Activated CD4-positive, alpha-beta T cell treated with anti-CD3 and anti-CD28 coated beads, Interleukin-2, amount 50 U/mL, for 4 hours (primary cell): ENCODE measurements around the gene SHANK2.

Source experiments
- DNase-seq, 2 experiments: peaks; one replicate each; pipeline ENCODE4 v3.0.0-alpha.2; 2020

Gene SHANK2

DNA sequence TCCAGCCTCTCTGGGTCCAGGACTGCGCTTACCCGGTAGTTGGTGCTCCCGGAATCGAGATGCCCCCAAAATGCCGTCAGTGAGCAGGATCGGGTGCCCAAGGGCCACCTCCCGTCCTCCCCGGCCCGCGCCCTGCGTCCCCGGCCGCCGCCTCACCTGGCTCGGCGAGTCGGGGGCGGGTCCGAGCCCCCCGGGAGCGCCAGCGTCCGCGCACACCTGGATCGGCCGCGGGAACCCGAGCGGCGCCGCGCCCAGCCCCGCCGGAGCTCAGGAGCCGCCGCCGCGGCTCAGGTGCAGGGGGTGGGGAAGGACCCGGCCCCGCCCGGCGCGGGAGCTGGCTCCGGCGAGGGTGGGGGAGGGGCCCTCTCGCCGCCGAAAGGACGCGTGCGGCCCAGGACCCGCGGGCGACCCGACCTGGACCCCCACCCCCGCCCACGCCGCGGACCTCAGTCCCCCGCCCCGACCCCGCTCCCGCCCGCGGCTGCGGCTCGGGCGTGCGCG lies at the start of gene SHANK2:
Gene SHANK2 (minus strand): TSS at position 309 of the 501 bp plus-strand sequence. CDS start 105,251 bp downstream, outside the sequence.
- DNase-seq, result no peak

DNA sequence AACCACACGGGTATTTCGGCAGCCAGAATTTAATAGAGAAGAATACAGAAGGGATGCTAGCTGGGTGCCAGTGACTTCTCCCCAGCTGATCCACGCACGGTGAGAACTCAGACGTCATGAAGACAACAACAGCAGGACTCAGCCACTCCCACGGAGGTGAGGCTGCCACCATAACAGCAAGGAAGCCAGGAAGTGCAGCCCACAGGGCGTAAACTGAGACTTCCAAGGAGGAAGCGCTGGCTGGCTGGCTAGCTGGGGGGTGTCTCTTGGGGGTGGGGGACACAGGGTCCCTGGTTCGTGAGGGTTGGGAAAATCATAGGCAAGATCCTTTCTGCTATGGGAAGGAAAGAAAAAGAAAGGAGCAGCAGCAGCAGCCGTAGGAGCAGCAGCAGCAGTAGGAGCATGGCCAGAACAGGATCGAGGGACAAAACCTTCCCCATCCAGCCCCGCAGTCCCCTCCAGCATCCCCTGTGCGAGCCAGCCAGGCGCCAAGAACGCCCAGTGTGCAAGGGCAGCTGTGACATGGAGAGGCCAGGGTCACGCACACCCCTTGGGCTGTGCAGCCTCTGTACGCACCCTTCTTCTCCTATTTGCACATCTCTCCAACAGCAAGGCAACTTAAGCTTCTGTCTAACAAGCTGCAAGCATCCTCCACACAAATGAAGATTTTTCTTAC lies 49.6 kb upstream of the SHANK2 start:
- DNase-seq, result no peak

DNA sequence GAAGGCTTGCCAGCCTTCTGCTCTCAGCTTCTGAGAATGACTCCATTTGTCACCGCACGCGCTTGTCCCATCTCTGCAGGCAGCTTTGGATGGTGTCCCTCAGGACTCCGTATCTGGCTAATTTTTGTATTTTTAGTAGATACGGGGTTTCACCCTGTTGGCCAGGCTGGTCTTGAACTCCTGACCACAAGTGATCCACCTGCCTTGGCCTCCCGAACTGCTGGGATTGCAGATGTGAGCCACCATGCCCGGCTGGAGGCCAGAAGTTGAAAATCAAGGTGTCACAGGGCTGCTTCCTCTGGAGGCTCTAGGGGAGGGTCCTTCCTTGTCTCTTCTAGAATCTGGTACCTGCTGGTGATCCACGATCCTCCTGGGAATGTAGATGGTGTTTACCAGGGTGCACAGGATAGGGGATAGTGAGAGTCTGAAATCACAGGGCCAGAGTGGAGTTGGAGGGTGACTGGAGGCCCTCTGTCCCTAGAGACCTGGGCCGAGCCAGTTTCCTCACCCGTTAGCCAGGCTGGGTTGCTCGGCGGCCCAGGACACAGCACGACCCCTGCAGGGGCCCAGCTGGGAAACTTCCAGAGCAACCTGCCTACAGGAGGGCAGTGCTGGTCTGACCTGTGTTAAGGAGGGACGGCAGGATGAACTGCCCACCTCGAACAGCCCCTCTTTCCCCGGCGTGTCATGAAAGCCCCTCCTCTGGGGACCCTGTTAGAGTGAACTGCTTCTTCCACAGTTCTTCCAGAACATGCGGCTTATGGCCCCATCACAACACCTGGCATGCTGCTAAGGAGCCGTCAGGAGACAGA lies 48.9 kb upstream of the SHANK2 start:
- no peak for DNase-seq

DNA sequence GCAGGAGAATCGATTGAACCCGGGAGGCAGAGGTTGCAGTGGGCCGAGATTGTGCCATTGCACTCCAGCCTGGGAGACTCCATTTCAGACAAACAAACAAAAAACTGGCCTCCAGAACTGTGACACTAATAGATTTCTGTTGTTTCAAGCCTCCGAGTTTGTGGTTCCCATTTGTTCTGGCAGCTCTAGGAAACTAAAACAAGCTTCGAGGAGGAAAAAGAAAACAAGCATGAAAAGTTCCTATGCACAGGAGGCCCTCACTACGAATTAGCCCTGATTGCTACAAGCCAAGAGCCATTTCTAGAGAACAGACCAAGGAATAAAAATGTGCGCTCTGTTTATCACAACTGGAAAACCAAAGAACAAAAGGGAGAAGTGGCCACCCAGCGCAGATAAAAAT lies 47.8 kb upstream of the SHANK2 start:
- no peak for DNase-seq

DNA sequence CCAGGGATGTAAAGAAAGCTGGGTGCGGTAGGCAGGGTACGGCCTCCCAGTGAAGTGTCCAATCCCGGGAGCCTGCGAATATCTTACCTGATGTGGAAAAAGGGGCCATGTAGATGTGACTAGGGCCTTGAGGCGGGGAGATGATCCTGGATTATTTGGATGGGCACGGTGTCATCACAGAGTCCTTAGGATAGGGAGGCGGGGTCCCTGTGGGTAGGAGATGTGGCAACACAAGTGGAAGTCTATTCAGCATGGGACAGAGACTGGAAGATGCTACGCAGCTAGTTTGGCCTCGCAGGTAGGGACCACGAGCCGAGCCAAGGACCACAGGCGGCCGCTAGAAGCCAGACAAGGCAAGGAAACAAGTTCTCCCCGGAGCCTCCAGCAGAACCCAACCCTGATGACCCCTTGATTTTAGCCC lies 46.4 kb upstream of the SHANK2 start:
- no peak for DNase-seq

DNA sequence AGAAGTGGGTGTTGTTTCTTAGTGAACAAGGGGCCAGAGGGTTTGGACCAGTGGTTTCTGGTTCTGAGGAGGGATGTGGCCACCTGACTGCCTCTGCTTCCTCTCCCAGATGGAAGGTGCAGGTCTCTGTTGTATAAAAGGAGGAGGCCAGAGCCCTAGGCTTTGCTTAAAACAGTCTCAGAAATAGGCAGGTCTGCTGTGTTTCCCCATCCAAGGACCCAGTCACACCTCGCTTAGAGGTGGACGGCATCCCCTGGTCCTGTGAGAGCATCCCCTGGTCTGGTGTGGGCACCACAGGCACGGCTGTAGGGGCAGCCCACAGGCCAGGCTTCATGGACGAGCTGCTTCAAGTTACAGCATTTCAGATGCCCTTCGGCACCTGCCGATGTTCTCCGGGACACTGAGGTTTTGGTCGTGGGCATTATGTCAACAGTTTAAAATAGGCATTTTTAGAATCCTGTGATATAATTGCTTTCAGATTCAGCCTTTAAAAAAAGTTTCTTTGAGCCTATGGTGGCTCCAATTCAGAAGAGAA lies 45.7 kb upstream of the SHANK2 start:
- DNase-seq, result no peak

DNA sequence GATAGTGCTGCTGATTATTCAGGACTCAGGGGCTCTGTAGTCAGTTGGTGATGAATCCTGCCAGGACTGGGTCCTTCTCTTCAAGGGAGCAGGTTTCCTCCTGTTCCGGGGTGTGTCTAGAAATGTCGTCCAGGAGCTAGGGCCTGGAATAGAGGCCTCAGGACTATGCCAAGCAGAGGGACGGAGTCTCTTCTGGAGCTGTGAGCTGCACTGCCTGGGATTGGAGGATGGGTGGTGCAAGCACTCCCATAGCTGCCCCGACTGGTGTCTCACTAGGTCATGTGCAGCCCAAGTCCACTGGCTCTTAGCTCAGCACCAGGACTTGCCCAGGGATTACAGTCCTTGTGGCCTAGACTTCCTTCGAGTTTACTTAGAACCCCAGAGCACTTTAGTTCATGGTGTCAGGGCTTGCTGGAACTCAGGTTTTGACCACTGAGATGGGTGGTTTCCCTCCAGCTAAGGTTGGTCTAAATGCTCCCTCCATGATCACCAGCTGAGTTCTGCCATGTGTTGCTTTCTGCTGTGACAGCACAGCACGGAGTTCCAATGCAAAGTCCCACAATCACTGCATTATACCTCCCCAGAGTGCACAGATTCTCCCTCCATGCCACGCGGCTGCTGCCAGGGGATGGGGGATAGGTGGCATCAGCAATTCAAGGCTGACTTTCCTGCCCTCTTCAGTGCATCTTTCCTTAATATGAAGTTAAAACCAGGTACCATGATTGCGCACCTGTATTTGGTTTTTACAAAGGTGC lies 42.6 kb upstream of the SHANK2 start:
- DNase-seq, result no peak

DNA sequence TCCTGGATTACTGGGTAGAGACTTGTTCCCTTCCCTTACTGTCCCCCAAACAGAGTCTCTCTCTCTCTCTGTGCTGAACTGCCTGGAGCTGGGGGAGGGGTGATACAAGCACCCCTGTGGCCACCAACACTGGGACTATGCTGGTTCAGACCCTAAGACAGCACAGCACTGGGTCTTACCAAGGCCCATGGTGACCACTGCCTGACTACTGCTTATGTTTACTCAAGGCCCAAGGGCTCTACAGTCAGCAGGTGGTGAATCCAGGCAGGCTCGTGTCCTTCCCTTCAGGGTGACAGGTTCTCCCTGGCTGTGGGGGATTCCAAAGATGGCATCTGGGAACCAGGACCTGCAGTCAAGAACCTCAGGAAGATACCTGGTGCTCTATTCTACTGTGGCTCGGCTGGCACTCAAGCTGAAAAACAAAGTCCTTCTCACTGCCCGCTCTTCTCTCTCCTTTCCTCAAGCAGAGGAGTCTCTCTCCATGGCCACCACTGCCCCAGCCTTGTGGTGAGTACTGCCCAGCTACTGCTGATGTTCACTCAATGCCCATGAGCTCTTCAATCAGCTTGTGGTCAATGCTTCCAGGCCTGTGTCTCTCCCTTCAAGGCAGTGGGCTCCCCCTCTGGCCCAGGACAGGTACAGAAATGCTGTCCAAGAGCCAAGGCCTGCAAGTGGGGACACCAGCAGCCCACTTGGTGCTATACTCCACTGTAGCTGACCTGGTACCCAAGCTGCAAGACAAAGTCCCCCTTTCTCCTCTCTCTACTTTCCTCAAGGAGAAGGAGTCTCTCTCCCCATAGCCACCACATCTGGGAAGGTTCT lies 41.8 kb upstream of the SHANK2 start:
- no peak for DNase-seq

DNA sequence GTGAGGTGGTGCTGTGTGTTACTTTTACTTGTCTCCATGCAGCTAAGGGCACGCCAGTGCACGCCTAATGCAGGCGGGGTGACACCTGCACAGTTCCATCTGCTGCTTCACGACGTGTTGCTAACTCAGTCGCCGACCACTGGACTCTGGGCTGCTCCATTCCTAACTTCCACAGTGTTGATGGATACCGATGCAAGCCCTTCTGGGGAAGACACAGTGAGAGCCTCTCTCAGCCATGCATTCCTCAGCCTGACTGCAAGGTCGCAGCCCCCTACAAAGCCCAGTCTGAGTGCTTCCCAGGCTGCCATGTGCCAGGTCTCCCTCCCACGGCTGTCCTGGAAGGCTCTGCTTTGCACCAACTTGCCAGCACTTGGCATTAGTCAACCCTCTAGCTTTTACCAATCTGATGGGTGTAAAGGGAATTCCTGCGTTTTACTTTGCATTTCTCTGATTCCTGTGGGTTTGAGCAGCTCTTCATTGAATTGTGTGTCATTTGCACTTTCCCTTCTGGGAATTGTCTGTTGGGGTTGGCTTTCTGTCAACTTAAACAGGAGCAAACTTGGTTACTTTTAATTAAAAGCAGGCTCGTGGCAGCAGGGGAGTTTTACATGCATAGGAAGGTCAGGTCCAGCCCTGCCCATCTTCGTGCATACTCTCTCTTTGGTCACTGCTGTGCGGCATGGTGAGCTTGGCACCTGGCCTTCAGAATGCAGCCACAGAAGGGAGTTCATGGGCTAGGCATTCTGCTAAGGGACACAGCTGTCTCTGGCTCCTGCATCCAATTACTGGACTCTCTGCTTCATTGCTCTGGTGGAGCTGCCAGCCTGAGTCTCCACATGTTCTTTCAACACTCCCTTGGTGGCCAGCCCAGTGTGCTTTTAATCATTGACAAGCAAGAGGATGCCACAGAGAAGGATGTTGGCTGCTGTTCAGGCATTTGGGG lies 34.6 kb upstream of the SHANK2 start:
- DNase-seq, result no peak

DNA sequence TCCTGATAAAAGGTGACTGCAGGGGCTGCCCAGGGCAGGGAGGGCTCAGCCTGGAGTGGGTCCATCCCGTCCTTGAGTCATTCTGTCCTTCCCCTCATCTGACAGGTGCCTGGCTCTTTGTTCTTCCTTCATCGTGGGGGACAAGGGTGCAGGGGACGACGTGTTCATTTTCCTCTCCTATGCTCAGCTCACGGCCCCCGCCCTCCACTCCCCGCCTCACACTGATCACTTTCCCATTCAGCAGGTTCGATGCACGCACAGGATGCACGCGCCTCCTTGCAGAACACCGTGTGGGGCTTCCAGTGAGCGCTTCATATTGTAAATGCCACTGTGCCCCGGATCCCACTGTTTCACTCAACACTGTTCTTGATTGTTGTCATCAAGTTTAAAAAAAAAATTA lies 32.7 kb upstream of the SHANK2 start:
- no peak for DNase-seq

DNA sequence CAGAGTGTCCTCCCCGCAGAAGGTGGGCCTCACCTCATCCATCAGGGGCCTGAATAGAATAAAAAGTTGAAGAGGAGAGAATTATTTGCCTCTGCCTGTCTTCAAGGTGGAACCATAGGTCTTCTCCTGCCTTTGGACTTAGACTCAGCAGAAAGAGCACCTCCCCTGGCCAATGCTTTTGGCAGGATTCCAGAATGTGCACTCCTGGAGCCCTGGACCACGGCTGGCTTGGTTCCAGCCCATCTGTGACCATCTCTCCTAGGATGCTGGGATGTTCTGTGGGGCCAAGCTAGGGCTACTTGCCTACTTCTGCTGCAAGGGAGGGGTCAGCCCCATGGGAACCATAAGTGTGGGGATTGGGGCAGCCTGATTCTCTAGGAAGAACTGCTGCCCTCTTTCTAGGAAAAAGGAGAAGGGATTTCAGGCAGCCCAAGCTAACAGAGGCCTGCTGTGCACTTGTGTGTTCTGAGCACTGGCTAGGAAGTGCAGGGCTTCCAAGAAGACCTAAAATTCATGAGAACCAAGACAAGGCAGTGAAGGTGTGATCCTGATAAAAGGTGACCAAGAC lies 32.2 kb upstream of the SHANK2 start:
- no peak for DNase-seq

DNA sequence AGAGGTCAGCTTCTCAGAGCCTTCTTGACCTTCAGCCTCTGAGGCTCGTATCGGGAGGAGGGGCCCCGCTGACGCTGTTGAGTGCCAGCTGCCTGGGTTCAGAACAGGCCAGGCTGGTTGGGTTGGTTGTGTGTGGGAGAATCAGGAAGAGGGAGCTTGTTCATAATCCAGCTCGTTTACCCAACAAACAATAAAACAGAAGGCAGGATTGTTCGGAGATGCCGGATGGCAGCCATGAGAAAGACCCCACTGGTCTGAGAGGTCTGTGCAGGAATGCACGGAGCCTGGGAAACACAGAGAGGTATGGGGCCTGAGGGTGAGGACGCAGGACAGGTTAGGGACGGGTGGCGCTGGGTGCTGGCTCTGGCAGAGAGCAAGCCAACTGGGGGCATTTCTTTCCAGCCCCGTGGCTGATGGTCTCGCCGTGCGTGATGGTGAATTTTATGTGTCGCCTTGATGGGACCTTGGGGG lies 31.6 kb upstream of the SHANK2 start:
- no peak for DNase-seq

DNA sequence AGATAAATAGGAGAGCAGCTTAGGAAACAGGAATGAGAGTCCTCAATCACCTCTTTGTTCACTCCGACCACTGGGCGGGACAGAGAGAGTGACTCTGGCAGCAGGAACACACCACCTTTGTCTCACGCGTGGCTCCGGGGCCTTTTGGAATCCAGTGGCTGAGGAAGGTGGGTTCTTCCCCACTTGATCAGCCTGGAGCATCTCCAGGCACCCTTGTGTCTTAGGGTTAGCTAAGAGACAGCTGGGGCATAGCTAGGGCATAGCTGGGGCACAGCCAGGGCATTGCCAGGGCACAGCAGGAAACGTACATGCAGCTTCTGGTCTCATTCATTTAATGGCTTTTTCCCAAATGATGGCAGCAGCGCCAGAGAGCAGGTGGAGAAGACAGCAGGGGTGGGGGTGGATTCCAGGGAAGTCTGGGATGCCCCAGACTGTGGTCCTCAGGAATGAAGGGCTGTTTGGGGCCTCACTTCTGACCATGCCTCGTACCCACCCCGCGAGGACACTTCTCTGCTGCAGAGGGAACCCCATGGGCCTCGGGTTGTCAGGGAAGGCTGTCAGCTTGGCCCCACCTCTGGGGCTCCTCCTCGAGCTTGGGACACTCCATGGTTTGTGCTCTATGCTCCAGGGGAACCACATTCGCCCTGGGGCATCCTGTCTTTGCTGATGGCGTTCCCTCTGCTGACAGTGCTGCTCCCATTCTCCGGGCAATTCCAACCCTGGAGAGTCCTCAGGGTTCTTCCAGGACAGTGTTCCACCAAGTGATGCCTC lies 30.4 kb upstream of the SHANK2 start:
- DNase-seq, result no peak

DNA sequence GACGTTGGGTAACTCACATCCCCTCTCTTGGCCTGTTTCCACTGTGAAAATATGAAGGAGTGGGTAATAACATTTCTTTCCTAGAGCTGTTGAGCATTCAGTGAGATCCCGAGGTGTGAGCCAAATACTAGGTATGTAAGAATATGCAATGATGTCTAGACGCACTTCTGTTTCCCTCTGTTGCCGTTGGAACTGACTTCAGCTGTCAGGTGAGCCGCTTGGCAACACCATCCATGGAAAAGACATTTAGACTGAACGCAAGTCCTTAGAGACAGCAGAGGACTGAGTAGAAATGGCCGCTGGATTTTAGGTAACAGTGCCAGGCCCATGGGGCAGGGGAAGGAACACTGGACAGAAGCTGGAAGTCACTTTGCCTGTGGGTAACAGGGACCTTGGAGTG lies 29.5 kb upstream of the SHANK2 start:
- DNase-seq, result no peak

DNA sequence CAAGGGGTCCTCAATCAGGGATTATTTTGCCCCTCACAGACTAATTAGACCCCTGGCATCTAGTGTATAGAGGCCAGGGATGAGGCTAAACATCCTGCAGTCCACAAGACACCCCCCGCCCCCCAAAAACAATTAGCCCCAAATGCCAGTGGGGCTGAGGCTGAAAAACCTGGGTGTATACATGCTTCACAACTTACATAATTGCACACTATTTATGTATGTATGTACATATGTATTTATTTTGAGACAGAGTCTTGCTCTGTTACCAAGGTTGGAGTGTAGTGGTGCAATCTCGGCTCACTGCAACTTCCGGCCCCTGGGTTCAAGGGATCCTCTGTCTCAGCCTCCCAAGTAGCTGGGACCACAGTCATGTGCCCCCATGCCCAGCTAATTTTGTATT lies 28.8 kb upstream of the SHANK2 start:
- DNase-seq, result no peak

DNA sequence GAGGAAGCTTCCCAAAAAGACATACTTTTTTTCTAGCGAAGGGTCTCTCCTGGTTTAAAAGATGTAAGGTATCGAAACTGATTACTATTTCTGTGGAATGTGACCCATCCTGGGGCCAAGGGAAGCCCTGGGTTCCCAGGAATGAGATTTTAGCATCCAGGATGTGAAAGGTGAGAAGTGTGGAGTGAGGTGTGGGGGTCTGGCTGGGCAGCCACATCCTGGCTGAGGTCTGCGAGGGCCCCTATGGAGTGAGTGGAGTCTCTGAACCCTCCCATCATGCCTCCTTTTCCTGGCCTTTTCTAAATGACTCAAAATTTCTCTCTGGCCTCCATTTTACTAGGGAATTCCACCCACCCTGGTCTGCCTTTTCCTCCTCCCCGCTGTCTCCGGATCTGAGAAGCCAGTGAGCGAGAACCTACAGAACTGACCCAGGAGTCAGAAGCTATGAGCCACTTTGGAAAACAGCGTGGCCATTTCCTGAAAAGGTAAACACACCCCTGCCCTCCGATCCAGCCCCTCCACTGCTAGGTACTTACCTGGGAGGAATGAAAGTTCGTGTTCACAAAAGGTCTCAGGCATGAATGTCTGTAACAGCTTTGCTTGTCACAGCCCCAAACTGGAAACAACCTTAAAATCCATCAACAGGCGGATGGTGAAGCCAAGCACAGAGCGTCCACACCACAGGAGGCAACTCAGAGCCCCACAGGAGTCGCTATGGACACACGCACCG lies 27.7 kb upstream of the SHANK2 start:
- DNase-seq, result no peak

DNA sequence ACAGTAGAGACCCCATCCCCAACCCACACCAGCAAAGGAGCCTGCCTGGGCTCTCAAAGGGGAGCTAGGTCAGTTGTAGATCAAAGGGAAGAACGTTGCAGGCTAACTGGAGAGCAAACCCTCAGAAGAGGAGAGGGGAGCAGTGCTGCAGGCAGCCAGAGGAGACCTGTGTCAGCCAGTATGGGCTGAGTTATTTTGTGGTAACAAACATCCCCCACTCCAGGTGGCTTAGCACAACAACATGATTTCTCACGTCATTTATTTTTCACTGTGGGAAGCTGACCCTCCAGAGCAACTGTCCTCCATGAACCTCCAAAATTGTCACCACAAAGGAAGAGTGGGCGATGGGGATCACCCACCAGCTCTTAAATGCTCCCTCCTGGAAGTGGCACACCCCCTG lies 19.8 kb upstream of the SHANK2 start:
- DNase-seq, result no peak

DNA sequence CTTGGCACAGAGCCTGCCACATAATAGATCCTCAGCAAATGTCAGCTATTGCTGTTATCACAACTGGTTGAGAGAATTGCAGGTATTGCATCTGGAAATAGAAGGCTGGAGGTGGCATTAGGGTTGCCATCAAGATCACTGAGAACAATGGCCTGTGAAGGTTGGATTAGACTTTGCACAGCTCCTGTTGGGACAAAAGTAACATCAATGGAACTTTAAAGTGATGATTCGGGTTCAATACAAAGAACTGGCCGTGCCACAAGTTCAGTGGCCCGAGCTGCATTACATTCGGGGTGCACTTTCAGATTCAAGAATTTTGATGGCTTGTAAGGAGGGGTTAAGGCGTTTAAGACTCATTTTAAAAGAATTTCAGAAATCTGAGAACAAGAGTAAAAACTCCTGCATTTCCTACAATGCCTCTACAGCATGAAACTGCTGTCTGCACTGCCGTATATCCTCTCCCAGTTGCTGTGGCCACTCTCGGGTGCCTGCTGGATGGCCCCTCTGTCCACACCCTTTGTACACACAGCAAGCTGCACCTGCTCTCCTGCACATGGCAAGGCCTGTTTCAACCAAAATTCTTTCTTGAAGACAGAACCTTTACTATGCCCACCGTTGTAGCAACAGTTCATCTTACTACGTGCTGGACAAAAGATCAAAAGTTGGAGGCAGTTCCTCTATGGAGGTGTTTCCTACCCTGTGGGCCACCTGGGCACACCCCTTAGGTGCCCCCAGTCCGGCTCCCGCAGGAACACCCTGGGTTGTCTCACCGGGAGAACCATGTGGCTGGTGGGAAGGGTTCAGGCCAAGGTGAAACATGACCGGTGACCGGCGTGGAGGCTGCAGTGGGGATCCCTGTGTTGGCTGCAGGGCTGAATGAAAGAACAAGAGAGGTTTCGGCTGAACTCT lies 17.5 kb upstream of the SHANK2 start:
- no peak for DNase-seq
